Measurements from ENCODE around the gene PRDX6.

DNA sequence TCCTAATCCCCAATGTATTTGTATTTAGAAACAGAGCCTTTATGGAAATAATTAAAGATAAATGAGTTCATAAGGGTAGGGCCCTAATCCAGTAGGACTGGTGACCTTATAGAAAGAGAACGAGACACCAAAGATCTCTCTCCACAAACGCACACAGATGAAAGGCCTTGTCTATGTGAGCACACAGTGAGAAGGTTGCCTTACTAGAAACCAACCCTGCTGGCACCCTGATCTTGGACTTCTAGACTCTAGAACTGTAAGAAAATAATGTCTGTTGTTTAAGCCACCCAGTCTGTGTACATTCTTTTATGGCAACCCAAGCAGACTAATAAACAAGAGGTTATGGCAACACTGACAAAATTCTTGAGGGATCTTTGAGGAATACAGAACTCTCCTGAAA lies 44.8 kb upstream of the PRDX6 start:
- TF ChIP-seq, protein P1, sequence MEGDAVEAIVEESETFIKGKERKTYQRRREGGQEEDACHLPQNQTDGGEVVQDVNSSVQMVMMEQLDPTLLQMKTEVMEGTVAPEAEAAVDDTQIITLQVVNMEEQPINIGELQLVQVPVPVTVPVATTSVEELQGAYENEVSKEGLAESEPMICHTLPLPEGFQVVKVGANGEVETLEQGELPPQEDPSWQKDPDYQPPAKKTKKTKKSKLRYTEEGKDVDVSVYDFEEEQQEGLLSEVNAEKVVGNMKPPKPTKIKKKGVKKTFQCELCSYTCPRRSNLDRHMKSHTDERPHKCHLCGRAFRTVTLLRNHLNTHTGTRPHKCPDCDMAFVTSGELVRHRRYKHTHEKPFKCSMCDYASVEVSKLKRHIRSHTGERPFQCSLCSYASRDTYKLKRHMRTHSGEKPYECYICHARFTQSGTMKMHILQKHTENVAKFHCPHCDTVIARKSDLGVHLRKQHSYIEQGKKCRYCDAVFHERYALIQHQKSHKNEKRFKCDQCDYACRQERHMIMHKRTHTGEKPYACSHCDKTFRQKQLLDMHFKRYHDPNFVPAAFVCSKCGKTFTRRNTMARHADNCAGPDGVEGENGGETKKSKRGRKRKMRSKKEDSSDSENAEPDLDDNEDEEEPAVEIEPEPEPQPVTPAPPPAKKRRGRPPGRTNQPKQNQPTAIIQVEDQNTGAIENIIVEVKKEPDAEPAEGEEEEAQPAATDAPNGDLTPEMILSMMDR (IDR thresholded peaks at IDR 0.05), result no peak
- TF ChIP-seq POLR2A (IDR thresholded peaks at IDR 0.05), result no peak
